ENCODE data around the gene COL4A2. TPM values are rescaled to one million over a fixed set of nuclear protein-coding genes. Genes with fewer than 3 reads are reported as not detected.

COL4A2 gene
- total and polyA plus RNA-seq, 4 donors = 8.0 to 45.2 (median 40.3) TPM

GRCh38 chr13:110455941-110456340 lies 148.9 kb downstream of the COL4A2 start:
- H3K27ac ChIP-seq (ENCODE audit: low read depth in 1 of 2, low read length in 2 of 2) = no peak overlapping the region
- TF ChIP-seq RAD21 (IDR thresholded peaks at IDR 0.05) (peak; percentile 97 to 99), HNF4A (conservative IDR thresholded peaks at IDR 0.05) (no peak), JUND (IDR thresholded peaks at IDR 0.05) (no peak), RXRA (IDR thresholded peaks at IDR 0.05) (peak; percentile 35 to 57), ATF3 (IDR thresholded peaks at IDR 0.05) (no peak), YY1 (IDR thresholded peaks at IDR 0.05) (peak; percentile 61), REST (IDR thresholded peaks at IDR 0.05) (no peak), FOXA2 (IDR thresholded peaks at IDR 0.05) (no peak), SP1 (IDR thresholded peaks at IDR 0.05) (peak; percentile 22), FOXA1 (IDR thresholded peaks at IDR 0.05) (no peak), GABPA (IDR thresholded peaks at IDR 0.05 in 1 of 2, conservative IDR thresholded peaks at IDR 0.05 in 1 of 2) (no peak), EGR1 (IDR thresholded peaks at IDR 0.05; ENCODE audit: low read depth in 2 of 2) (no peak)
- TF ChIP-seq, protein P1, sequence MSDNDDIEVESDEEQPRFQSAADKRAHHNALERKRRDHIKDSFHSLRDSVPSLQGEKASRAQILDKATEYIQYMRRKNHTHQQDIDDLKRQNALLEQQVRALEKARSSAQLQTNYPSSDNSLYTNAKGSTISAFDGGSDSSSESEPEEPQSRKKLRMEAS (IDR thresholded peaks at IDR 0.05) = no peak
- TF ChIP-seq, protein P2, sequence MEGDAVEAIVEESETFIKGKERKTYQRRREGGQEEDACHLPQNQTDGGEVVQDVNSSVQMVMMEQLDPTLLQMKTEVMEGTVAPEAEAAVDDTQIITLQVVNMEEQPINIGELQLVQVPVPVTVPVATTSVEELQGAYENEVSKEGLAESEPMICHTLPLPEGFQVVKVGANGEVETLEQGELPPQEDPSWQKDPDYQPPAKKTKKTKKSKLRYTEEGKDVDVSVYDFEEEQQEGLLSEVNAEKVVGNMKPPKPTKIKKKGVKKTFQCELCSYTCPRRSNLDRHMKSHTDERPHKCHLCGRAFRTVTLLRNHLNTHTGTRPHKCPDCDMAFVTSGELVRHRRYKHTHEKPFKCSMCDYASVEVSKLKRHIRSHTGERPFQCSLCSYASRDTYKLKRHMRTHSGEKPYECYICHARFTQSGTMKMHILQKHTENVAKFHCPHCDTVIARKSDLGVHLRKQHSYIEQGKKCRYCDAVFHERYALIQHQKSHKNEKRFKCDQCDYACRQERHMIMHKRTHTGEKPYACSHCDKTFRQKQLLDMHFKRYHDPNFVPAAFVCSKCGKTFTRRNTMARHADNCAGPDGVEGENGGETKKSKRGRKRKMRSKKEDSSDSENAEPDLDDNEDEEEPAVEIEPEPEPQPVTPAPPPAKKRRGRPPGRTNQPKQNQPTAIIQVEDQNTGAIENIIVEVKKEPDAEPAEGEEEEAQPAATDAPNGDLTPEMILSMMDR (IDR thresholded peaks at IDR 0.05; ENCODE audit: low read depth, low read length, missing input control) = peak; percentile 89
- 4% methylated on average over 10 of the region's 10 CpGs for WGBS
- no peaks in the 10 kb centered on the region for H3K36me3 ChIP-seq (ENCODE audit: control insufficient read depth in 4 of 4, insufficient read depth in 3 of 4, low read depth in 1 of 4, low read length in 3 of 4)
- DNase-seq (ENCODE audit: low spot score) = peak; percentile 63
- no peak overlapping the region for H3K4me3 ChIP-seq (ENCODE audit: low read depth in 1 of 3, low read length in 3 of 3)
- H3K9ac ChIP-seq (ENCODE audit: low read depth in 1 of 2, low read length in 2 of 2) = no peak overlapping the region
- peaks cover 0 to 11% (median 5%) of the 10 kb centered on the region in 4 donors for H3K4me1 ChIP-seq (ENCODE audit: control insufficient read depth in 4 of 4, insufficient read depth in 4 of 4, low read length in 3 of 4)
- no peaks in the 10 kb centered on the region for H3K9me3 ChIP-seq (ENCODE audit: control insufficient read depth in 4 of 4, low read length in 3 of 4)
- no peaks in the 10 kb centered on the region for H3K27me3 ChIP-seq (ENCODE audit: control insufficient read depth in 4 of 4, insufficient read depth in 4 of 4, low read length in 3 of 4)

GRCh38 chr13:110456550-110456949 lies 149.5 kb downstream of the COL4A2 start:
- H3K27me3 ChIP-seq (ENCODE audit: control insufficient read depth in 4 of 4, insufficient read depth in 4 of 4, low read length in 3 of 4) = no peaks in the 10 kb centered on the region
- peaks cover 0 to 11% (median 5%) of the 10 kb centered on the region in 4 donors for H3K4me1 ChIP-seq (ENCODE audit: control insufficient read depth in 4 of 4, insufficient read depth in 4 of 4, low read length in 3 of 4)
- no peak overlapping the region for H3K27ac ChIP-seq (ENCODE audit: low read depth in 1 of 2, low read length in 2 of 2)
- H3K36me3 ChIP-seq (ENCODE audit: control insufficient read depth in 4 of 4, insufficient read depth in 3 of 4, low read depth in 1 of 4, low read length in 3 of 4) = no peaks in the 10 kb centered on the region
- no peak overlapping the region for H3K9ac ChIP-seq (ENCODE audit: low read depth in 1 of 2, low read length in 2 of 2)
- no peaks in the 10 kb centered on the region for H3K9me3 ChIP-seq (ENCODE audit: control insufficient read depth in 4 of 4, low read length in 3 of 4)
- no peak for DNase-seq (ENCODE audit: low spot score)
- no peak overlapping the region for H3K4me3 ChIP-seq (ENCODE audit: low read depth in 1 of 3, low read length in 3 of 3)
- no peak for TF ChIP-seq JUND (IDR thresholded peaks at IDR 0.05)
- no peak for TF ChIP-seq NR2F2 (IDR thresholded peaks at IDR 0.05)
- TF ChIP-seq GABPA (IDR thresholded peaks at IDR 0.05 in 1 of 2, conservative IDR thresholded peaks at IDR 0.05 in 1 of 2) = no peak
- no peak for TF ChIP-seq RXRA (IDR thresholded peaks at IDR 0.05)
- no peak for TF ChIP-seq EGR1 (IDR thresholded peaks at IDR 0.05; ENCODE audit: low read depth in 2 of 2)
- TF ChIP-seq, protein P3, sequence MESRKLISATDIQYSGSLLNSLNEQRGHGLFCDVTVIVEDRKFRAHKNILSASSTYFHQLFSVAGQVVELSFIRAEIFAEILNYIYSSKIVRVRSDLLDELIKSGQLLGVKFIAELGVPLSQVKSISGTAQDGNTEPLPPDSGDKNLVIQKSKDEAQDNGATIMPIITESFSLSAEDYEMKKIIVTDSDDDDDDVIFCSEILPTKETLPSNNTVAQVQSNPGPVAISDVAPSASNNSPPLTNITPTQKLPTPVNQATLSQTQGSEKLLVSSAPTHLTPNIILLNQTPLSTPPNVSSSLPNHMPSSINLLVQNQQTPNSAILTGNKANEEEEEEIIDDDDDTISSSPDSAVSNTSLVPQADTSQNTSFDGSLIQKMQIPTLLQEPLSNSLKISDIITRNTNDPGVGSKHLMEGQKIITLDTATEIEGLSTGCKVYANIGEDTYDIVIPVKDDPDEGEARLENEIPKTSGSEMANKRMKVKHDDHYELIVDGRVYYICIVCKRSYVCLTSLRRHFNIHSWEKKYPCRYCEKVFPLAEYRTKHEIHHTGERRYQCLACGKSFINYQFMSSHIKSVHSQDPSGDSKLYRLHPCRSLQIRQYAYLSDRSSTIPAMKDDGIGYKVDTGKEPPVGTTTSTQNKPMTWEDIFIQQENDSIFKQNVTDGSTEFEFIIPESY (IDR thresholded peaks at IDR 0.05) = no peak
- TF ChIP-seq ATF3 (IDR thresholded peaks at IDR 0.05) = no peak
- no peak for TF ChIP-seq HNF4G (IDR thresholded peaks at IDR 0.05)
- 91% methylated on average over 18 of the region's 18 CpGs for WGBS

Data from liver (tissue), 9 donors.